ENCODE data around the gene BTD. TPM values are rescaled to one million over a fixed set of nuclear protein-coding genes. Genes with fewer than 3 reads are reported as not detected.
"Not testable (repeated sequence)": the region's sequence is repeated elsewhere in the genome, so short reads cannot be mapped to it uniquely, and the experiment has no call there.

The BTD gene
- total and polyA plus RNA-seq, 2 donors (not counting 1 experiment from before 2014, with no cell fraction given): 24.4 to 24.9 TPM

DNA sequence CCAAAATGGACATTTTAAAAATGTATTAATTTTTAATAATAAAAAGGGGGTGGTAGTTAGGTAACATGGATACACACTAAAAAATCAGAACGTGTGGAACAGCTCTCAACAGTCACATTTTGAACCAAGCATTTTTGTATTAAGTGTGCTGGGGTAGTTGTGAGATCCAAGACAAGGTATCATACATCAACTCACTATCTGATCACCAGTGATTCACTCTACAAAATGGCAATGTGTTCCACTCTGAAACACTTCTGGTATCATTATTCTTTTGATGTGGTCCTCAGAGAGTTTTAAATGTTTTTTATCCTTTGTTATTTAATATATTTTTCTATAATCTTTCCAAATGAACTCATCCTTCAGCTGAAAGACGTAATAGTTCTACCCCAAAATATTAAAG lies 5.6 kb upstream of the BTD start:
- H3K27me3 ChIP-seq (ENCODE audit: control insufficient read depth, insufficient read depth, low read length): no peaks in the 10 kb centered on the region

DNA sequence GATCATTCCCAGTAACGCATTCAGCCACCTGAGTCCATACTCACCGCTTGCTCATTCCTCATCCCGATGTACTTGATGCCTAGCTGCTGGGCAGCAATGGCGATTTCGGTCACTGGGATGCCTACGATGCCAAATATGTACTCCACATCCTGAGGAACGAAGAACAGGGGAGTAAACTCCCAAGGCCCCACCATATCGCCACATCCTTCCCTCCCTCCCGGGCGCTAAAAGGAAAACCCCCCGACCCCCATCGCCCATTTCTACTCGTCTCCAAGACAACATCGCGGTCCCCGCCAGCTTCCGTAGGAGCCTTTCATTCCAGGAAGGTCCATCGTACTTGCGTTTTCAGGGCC lies 523 bp upstream of the BTD start:
- Histone ChIP-seq H3K9me3 (ENCODE audit: control insufficient read depth, insufficient read depth, low read depth, low read length) (no peaks in the 10 kb centered on the region), H3K27me3 (ENCODE audit: control insufficient read depth, insufficient read depth, low read length) (no peaks in the 10 kb centered on the region), H3K27ac (ENCODE audit: insufficient read depth, low read length) (peak overlapping the region; percentile 77), H3K4me1 (ENCODE audit: control insufficient read depth, extremely low read depth, insufficient read depth, low read length) (no peaks in the 10 kb centered on the region), H4K20me1 (ENCODE audit: control insufficient read depth, extremely low read depth, insufficient read depth, low read length) (no peaks in the 10 kb centered on the region), H3K4me2 (ENCODE audit: extremely low read depth, insufficient read depth, low read length) (peak overlapping the region; percentile 61), H3K9ac (ENCODE audit: insufficient read depth, low read length) (peak overlapping the region; percentile 73), H3K79me2 (ENCODE audit: control insufficient read depth, insufficient read depth, low read length) (peaks cover 5% of the 10 kb centered on the region), H3K36me3 (ENCODE audit: control insufficient read depth, insufficient read depth, low read length) (no peaks in the 10 kb centered on the region), H2AFZ (ENCODE audit: low read length) (peak overlapping the region; percentile 97), H3K4me3 (replicated peaks in 1 of 4; ENCODE audit: control extremely low read depth in 1 of 4, insufficient read depth in 1 of 4, low read depth in 3 of 4, low read length in 4 of 4) (peak overlapping the region; percentile 68 to 99 (median 79))
- DNase-seq (ENCODE audit: low read depth in 2 of 2): no peak
- TF ChIP-seq EZH2 (IDR thresholded peaks at IDR 0.05; ENCODE audit: low read length, missing control alignments): no peak
- TF ChIP-seq, protein P1, sequence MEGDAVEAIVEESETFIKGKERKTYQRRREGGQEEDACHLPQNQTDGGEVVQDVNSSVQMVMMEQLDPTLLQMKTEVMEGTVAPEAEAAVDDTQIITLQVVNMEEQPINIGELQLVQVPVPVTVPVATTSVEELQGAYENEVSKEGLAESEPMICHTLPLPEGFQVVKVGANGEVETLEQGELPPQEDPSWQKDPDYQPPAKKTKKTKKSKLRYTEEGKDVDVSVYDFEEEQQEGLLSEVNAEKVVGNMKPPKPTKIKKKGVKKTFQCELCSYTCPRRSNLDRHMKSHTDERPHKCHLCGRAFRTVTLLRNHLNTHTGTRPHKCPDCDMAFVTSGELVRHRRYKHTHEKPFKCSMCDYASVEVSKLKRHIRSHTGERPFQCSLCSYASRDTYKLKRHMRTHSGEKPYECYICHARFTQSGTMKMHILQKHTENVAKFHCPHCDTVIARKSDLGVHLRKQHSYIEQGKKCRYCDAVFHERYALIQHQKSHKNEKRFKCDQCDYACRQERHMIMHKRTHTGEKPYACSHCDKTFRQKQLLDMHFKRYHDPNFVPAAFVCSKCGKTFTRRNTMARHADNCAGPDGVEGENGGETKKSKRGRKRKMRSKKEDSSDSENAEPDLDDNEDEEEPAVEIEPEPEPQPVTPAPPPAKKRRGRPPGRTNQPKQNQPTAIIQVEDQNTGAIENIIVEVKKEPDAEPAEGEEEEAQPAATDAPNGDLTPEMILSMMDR (conservative IDR thresholded peaks at IDR 0.05 in 1 of 2, IDR thresholded peaks at IDR 0.05 in 1 of 2; ENCODE audit: low read depth in 1 of 2, low read length in 2 of 2): no peak

More for the DNA sequence above, 5.6 kb upstream of the BTD start:
- Histone ChIP-seq H2AFZ (ENCODE audit: low read length) (no peak overlapping the region), H3K9ac (ENCODE audit: insufficient read depth, low read length) (no peak overlapping the region), H3K9me3 (ENCODE audit: control insufficient read depth, insufficient read depth, low read depth, low read length) (no peaks in the 10 kb centered on the region), H3K4me3 (replicated peaks in 1 of 4; ENCODE audit: control extremely low read depth in 1 of 4, insufficient read depth in 1 of 4, low read depth in 3 of 4, low read length in 4 of 4) (no peak overlapping the region), H3K36me3 (ENCODE audit: control insufficient read depth, insufficient read depth, low read length) (no peaks in the 10 kb centered on the region), H3K4me2 (ENCODE audit: extremely low read depth, insufficient read depth, low read length) (no peak overlapping the region), H3K27ac (ENCODE audit: insufficient read depth, low read length) (no peak overlapping the region), H3K79me2 (ENCODE audit: control insufficient read depth, insufficient read depth, low read length) (peaks cover 5% of the 10 kb centered on the region), H4K20me1 (ENCODE audit: control insufficient read depth, extremely low read depth, insufficient read depth, low read length) (no peaks in the 10 kb centered on the region), H3K4me1 (ENCODE audit: control insufficient read depth, extremely low read depth, insufficient read depth, low read length) (no peaks in the 10 kb centered on the region)
- TF ChIP-seq, protein P1 (conservative IDR thresholded peaks at IDR 0.05 in 1 of 2, IDR thresholded peaks at IDR 0.05 in 1 of 2; ENCODE audit: low read depth in 1 of 2, low read length in 2 of 2): no peak
- no peak for TF ChIP-seq EZH2 (IDR thresholded peaks at IDR 0.05; ENCODE audit: low read length, missing control alignments)
- no peak for DNase-seq (ENCODE audit: low read depth in 2 of 2)

DNA sequence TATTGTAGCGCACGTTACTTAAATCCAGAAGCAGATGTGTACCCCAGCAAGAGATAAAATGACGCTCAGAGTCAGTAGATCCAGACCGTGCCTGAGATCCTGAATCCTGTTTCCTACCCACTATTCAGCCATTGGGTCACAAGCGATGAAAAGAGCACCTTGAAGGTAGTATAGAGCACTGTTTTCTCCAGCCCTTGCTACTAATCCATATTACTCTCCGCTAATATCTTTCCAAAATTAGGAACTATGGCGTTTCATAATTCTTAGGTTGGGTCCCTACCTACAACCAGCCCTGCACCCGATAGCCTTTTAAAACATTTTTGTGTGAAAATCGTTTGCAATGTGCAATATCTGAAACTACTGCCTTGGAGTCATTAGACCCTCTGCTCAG lies 596 bp downstream of the BTD start:
- Histone ChIP-seq H3K27ac (ENCODE audit: insufficient read depth, low read length) (peak overlapping the region; percentile 77), H2AFZ (ENCODE audit: low read length) (peak overlapping the region; percentile 97), H4K20me1 (ENCODE audit: control insufficient read depth, extremely low read depth, insufficient read depth, low read length) (no peaks in the 10 kb centered on the region), H3K36me3 (ENCODE audit: control insufficient read depth, insufficient read depth, low read length) (no peaks in the 10 kb centered on the region), H3K9ac (ENCODE audit: insufficient read depth, low read length) (peak overlapping the region; percentile 71), H3K4me2 (ENCODE audit: extremely low read depth, insufficient read depth, low read length) (peak overlapping the region; percentile 97), H3K27me3 (ENCODE audit: control insufficient read depth, insufficient read depth, low read length) (no peaks in the 10 kb centered on the region), H3K79me2 (ENCODE audit: control insufficient read depth, insufficient read depth, low read length) (peaks cover 5% of the 10 kb centered on the region), H3K4me1 (ENCODE audit: control insufficient read depth, extremely low read depth, insufficient read depth, low read length) (no peaks in the 10 kb centered on the region), H3K9me3 (ENCODE audit: control insufficient read depth, insufficient read depth, low read depth, low read length) (no peaks in the 10 kb centered on the region), H3K4me3 (replicated peaks in 1 of 4; ENCODE audit: control extremely low read depth in 1 of 4, insufficient read depth in 1 of 4, low read depth in 3 of 4, low read length in 4 of 4) (peak overlapping the region; percentile 68 to 99 (median 79))
- no peak for DNase-seq (ENCODE audit: low read depth in 2 of 2)
- TF ChIP-seq, protein P1 (conservative IDR thresholded peaks at IDR 0.05 in 1 of 2, IDR thresholded peaks at IDR 0.05 in 1 of 2; ENCODE audit: low read depth in 1 of 2, low read length in 2 of 2): no peak

- not testable (repeated sequence) for H3K9me3 ChIP-seq (ENCODE audit: control insufficient read depth, insufficient read depth, low read depth, low read length); H3K36me3 ChIP-seq (ENCODE audit: control insufficient read depth, insufficient read depth, low read length); H2AFZ ChIP-seq (ENCODE audit: low read length); H3K27me3 ChIP-seq (ENCODE audit: control insufficient read depth, insufficient read depth, low read length); H3K4me1 ChIP-seq (ENCODE audit: control insufficient read depth, extremely low read depth, insufficient read depth, low read length); H3K9ac ChIP-seq (ENCODE audit: insufficient read depth, low read length); H4K20me1 ChIP-seq (ENCODE audit: control insufficient read depth, extremely low read depth, insufficient read depth, low read length); H3K79me2 ChIP-seq (ENCODE audit: control insufficient read depth, insufficient read depth, low read length); DNase-seq (ENCODE audit: low read depth in 2 of 2); H3K27ac ChIP-seq (ENCODE audit: insufficient read depth, low read length)
- Histone ChIP-seq H3K4me3 (replicated peaks in 1 of 4; ENCODE audit: control extremely low read depth in 1 of 4, insufficient read depth in 1 of 4, low read depth in 3 of 4, low read length in 4 of 4) (peak overlapping the region in 2 of 4 experiments; percentile 73 to 99), H3K4me2 (ENCODE audit: extremely low read depth, insufficient read depth, low read length) (peak overlapping the region; percentile 97)
These were observed 1.3 kb downstream of the BTD start for GRCh38 chr3:15602816-15603215.

DNA sequence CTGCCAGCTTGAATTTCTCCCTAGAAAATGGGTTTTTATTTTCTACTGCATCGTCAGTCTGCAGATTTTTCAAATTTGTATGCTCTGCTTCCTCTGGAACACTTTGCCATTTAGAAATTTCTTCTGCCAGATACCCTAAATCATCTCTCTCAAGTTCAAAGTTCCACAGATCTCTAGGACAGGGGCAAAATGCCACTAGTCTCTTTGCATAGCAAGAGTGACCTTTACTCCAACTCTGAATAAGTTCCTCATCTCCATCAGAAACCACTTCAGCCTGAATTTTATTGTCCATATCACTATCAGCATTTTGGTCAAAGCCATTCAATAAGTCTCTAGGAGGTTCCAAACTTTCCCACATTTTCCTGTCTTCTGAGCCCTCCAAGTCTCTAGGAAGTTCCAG lies 3.0 kb downstream of the BTD start:
- not testable (repeated sequence) for H4K20me1 ChIP-seq (ENCODE audit: control insufficient read depth, extremely low read depth, insufficient read depth, low read length); H3K36me3 ChIP-seq (ENCODE audit: control insufficient read depth, insufficient read depth, low read length); H2AFZ ChIP-seq (ENCODE audit: low read length); H3K4me1 ChIP-seq (ENCODE audit: control insufficient read depth, extremely low read depth, insufficient read depth, low read length); H3K4me3 ChIP-seq (replicated peaks in 1 of 4; ENCODE audit: control extremely low read depth in 1 of 4, insufficient read depth in 1 of 4, low read depth in 3 of 4, low read length in 4 of 4); H3K4me2 ChIP-seq (ENCODE audit: extremely low read depth, insufficient read depth, low read length); H3K9ac ChIP-seq (ENCODE audit: insufficient read depth, low read length); H3K79me2 ChIP-seq (ENCODE audit: control insufficient read depth, insufficient read depth, low read length); DNase-seq (ENCODE audit: low read depth in 2 of 2); H3K9me3 ChIP-seq (ENCODE audit: control insufficient read depth, insufficient read depth, low read depth, low read length); H3K27ac ChIP-seq (ENCODE audit: insufficient read depth, low read length); H3K27me3 ChIP-seq (ENCODE audit: control insufficient read depth, insufficient read depth, low read length)
